DMS153 treated with DMSO at 0.1 percent for 48 hours (cell line): ENCODE measurements around the gene FUT7.

Experiments used
- DNase-seq: peaks from one replicate; lab custom pipeline; 2025; ENCODE audit not compliant: unreplicated experiment; lab: John Stamatoyannopoulos, UW

The FUT7 gene

DNA sequence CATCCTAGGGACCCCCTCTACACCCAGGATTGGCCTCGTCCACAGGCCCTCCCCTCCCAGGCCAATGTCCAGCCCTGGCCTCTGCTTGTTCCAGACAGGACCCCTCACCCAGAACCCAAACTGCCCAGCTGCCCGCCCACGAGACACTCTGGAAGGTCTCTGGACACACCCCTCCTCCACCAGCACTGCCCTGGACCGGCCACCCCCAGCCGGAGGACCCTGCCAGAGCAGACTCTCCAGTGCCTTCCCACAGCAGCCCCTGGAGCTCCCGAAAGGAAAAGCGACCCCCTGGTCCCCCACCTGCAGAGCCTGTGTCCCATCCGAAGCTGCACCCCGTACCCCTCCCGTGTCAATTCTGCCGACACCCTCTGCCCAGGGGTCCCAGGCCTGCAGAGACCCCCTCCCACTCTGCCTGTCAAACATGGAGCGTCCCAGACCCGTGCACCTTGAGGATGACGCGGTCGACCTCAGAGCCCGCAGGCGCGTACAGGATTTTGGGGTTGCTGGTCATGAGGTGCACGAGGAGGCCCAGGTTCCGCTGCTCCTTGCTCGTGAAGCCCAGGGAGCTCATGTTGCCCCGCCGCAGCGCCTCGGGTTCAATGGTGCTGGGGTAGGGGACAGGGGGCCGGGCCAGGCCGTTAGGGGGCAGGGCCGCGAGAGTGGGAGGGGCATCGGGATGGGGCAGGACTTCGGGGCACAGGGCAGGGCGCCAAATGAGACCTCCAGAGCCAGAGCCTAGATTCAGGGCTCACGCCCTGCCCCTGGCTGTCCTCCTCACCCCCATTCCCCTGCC lies 11.8 kb downstream of the FUT7 start:
- DNase-seq = no peak

GRCh38 chr9:137018761-137019559 lies 12.9 kb downstream of the FUT7 start:
- no peak for DNase-seq

DNA sequence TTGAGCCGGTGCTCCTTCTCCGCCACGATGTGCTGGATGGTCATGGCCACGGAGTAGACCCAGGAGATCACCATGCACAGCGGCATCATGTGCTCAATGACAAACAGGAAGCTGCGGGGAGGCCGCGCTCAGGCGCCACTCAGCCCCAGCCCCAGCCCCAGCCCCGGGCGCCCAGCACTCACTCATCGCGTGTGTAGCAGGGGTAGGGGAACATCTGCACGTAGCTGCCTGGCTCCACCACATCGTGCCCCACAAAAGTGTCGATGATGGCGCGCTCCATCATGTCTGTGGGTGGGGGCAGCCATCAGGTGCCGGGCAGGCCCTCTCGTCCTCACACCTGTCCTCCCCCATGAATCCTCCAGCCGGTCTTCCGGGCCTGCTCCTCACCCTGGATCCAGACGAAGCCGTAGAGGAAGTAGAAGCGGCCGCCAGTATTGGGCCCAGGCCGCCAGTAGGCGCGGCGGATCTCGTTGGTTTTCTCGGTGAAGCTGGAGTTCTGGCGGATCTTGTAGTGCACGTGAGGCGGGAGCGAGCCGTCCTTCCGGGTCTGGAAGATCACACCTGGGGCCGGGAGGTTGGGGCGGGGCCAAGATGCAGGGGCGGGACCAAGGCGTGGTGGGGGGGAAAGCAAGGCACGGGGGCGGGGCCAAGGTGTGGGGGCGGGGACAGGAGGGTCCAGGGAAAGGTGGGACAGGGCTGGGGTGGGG lies 13.9 kb downstream of the FUT7 start:
- DNase-seq = no peak

DNA sequence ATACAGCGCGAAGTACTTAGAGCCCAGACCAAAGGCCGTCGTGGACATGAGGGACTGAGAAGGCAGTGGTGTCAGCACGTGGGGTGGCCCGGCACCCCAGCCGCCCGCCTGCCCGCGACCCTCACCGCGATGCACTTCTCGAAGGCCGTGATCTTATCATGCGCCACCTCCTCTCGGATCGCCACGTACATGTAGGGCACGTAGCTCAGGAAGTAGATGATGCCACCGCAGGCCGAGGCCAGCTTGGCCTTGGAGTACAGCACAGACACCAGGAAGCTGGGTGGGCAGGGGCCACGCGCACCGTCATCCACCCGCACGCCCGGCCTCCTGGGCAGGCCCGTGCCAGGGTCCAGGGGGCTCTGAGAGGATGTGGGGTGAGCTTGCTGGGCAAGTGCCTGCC lies 14.8 kb downstream of the FUT7 start:
- DNase-seq = no peak

DNA sequence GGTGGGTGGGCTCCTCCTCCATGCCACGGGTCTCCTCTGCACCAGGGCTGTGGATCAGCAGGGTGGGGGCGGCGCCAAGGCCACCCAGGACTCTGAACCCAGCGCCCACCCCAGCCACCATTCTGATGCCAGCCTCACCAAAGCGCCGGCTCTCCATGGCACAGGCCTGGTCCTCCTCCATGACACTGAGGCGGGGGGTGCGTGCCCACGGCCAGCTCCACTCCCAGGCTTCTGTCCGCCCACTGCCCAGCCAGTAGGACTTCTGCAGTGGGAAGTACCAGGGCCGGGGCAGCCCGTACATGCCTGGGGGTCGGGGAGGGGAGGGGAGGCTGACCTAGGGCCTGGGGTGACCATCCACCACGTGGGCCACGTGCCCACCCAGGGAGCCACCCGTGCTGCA lies 15.5 kb downstream of the FUT7 start:
- DNase-seq = no peak

- no peak for DNase-seq
These were observed 15.9 kb downstream of the FUT7 start for GRCh38 chr9:137015976-137016375.

GRCh38 chr9:137015540-137015930 lies 16.4 kb downstream of the FUT7 start:
- DNase-seq = no peak

DNA sequence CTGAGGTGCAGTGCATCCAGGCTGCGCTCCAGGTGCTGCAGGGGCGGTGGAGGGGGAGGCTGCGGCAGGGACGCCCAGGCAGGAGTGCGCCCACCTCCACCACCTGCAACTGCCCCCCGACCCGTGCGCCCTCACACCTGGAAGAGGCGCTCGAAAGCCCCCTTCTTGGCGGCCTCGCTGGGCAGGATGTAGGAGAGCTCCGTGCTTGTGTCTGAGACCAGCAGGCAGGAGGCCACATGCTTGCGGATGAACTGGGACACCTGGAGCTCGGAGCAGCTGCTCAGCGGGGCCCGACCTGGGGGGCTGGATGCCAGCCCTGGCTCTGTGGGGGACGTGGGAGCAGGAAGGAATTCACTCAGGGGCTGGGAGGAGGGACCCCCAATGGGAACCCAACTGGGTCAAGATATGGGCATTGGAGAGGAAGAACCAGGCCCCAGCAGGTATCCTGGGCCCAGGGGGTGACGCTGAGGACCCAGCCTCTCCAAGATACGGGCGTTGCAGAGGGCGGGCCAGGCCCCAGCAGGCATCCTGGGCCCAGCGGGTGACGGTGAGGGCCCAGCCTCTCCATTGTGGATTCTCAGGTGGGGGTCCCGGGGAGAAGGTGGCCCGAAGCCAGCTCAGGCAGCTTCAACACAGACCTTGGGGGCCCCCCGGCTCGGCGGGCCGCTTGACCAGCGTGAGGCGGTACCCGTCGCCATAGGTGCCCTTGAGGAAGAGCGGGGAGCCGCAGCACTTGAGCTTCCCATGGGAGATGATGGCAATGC lies 16.9 kb downstream of the FUT7 start:
- no peak for DNase-seq

GRCh38 chr9:137014166-137014565 lies 17.7 kb downstream of the FUT7 start:
- no peak for DNase-seq

DNA sequence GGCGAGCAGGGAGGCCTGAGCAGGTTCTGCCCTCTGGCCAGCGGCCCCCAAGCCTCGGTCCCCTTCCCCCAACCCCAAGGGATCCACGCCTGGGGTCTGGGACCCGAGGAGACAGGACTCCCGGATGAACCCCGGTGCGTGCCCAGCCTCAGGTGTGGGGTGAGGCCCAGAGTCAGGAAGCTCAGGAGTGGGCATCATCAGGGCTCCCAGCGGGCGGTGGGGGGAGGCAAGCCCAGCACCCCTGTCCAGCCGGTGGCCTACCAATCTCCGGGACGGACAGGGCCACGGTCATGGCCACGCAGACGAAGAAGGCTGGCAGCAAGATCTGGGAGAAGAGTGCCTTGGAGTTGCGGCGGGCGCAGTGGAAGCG lies 18.3 kb downstream of the FUT7 start:
- no peak for DNase-seq

GRCh38 chr9:137012694-137013570 lies 19.0 kb downstream of the FUT7 start:
- no peak for DNase-seq

- DNase-seq = no peak
These were observed 19.8 kb downstream of the FUT7 start for GRCh38 chr9:137011907-137012675.

GRCh38 chr9:137011156-137011555 lies 20.7 kb downstream of the FUT7 start:
- no peak for DNase-seq

- DNase-seq = no peak
These were observed 21.8 kb downstream of the FUT7 start for GRCh38 chr9:137009938-137010732.

DNA sequence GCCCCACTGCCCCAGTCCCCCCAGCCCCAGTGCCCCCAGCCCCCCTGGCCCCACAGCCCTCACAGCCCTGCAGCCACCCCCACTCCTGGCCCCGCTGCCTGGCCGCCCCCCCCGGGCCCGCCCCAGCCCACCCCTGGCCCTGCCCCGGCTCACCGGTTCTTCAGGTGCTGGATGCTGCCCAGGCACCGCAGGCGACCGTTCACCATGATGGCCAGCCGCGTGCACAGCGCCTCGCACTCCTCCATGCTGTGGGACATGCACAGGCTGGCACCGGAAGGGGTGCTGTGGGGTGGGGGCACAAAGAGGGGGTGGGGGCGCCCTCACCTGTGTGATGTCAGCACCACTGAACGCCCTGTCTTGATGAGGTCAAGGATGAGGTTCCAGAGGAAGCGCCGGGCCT lies 22.7 kb downstream of the FUT7 start:
- DNase-seq = no peak

DNA sequence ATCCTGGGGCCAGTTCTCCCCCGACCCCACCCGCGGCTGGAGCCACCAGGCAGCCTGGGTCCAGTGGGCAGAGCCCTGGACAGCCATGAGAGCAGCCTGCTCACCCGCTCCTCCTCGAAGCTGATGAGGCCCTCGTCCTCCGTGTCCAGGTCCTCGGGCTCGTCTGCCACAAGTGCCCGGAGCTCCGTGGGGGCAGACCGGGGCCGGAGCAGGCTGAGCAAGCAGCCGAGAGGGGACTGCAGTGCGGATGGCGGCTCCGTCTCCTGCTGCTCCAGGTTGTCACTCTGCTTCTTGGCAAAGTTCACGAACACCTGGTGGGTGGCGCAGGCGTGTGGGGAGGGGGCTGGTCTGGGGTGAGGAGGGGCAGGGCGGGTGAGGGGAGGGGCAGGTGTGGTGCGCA lies 23.6 kb downstream of the FUT7 start:
- DNase-seq = no peak

DNA sequence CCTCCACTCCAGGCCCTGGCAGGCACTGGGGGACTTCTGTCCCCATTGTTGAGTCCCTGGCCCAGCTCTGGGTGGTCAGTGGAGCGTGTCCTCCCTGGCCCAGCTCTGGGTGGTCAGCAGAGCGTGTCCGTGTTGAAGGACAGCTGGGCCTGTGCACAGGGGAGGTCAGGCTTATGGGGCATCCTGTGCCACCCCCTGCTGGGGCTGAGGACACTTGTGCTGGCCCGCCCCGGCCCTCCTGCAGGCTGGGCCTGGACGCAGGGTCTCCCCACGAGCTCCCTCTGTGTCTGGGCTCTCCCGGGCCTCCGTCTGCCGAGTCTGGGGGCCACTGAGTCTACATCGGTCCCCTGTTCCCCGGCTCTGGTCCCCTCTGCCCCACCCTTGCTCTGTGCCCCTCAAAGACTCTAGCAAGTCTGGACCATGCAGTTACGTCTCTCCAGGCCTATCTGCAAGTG lies 24.0 kb downstream of the FUT7 start:
- no peak for DNase-seq

- DNase-seq = no peak
These were observed 24.6 kb downstream of the FUT7 start for GRCh38 chr9:137007108-137007815.
